Measurements from ENCODE around the gene ID4.
A peak's percentile ranks its signal among the peaks of the same experiment; 100 is the strongest.

Gene ID4

DNA sequence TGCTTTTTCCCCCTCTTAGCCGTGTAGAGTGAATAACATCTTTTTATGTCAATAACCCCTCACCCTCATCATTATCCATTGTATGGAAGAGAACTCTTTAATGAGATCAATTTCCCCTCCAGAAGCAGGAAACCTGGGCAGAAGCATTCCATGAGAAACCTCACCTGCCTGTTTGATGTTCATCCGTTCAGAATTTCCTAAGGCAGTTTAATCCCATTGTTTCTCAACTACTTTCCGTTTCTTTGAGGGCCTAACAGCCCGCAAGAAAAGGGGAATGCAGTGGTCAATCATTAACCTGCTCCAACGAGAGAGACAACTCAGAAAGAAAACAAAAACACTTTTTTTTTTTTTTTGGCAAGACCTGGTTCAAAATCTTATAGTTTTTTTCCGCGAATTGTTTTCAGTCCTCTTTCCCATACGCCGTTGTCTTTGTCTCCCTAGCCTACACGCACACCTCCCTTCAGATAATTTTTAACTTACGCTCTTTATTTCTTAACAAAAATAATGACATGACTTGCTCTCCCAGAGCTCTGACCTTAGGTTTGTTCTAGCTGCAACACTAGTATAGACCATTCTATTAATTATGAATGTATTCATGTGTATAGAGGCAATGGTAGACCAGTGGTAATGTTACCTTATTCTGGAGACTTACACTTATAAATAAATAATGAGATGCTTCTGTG, 25.6 kb upstream of the ID4 start:
- no peak overlapping the region for H3K4me3 ChIP-seq (ENCODE audit: low read depth, low read length)
- TF ChIP-seq, protein P1, sequence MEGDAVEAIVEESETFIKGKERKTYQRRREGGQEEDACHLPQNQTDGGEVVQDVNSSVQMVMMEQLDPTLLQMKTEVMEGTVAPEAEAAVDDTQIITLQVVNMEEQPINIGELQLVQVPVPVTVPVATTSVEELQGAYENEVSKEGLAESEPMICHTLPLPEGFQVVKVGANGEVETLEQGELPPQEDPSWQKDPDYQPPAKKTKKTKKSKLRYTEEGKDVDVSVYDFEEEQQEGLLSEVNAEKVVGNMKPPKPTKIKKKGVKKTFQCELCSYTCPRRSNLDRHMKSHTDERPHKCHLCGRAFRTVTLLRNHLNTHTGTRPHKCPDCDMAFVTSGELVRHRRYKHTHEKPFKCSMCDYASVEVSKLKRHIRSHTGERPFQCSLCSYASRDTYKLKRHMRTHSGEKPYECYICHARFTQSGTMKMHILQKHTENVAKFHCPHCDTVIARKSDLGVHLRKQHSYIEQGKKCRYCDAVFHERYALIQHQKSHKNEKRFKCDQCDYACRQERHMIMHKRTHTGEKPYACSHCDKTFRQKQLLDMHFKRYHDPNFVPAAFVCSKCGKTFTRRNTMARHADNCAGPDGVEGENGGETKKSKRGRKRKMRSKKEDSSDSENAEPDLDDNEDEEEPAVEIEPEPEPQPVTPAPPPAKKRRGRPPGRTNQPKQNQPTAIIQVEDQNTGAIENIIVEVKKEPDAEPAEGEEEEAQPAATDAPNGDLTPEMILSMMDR (IDR thresholded peaks at IDR 0.05; ENCODE audit: insufficient read depth, low read depth, low read length, missing control alignments): no peak
- no peak for DNase-seq (ENCODE audit: low read depth)

DNA sequence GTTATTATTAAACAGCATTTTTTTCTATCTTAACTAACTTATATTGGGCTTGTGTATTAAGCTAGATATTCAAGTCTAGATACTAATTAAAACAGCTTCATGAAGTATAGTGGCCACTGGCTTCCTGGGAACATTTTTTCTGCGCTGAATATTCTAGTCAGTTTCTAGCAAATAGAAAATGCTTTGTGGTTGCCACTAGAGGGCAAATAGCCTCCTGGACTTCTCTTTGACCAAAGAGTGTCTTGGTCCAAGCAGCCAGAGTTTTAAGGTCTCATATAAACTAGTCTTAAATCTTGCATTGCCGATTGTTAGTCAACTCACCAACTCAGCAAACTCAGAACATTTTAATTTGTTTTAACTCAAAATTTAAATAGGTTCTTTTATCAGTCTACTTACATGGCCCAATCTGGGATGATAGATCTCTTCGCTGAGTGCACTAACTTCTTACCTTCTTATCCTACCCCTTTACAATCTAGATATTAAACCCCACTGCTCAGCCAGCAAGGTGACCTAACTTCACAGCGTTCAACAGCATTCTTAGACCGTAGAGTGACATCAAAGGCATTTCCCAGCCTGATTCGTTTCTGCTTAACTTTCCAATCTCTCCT, 24.6 kb upstream of the ID4 start:
- peak; percentile 29 for DNase-seq (ENCODE audit: low read depth)
- TF ChIP-seq, protein P1 (IDR thresholded peaks at IDR 0.05; ENCODE audit: insufficient read depth, low read depth, low read length, missing control alignments): peak; percentile 45
- no peak overlapping the region for H3K4me3 ChIP-seq (ENCODE audit: low read depth, low read length)

- H3K4me3 ChIP-seq (ENCODE audit: low read depth, low read length): no peak overlapping the region
- TF ChIP-seq, protein P1 (IDR thresholded peaks at IDR 0.05; ENCODE audit: insufficient read depth, low read depth, low read length, missing control alignments): no peak
- DNase-seq (ENCODE audit: low read depth): no peak
Observed at GRCh38 chr6:19818805-19819204, 18.4 kb upstream of the ID4 start.

GRCh38 chr6:19824058-19824807, 12.9 kb upstream of the ID4 start:
- TF ChIP-seq, protein P1 (IDR thresholded peaks at IDR 0.05; ENCODE audit: insufficient read depth, low read depth, low read length, missing control alignments): no peak
- no peak overlapping the region for H3K4me3 ChIP-seq (ENCODE audit: low read depth, low read length)
- DNase-seq (ENCODE audit: low read depth): no peak

DNA sequence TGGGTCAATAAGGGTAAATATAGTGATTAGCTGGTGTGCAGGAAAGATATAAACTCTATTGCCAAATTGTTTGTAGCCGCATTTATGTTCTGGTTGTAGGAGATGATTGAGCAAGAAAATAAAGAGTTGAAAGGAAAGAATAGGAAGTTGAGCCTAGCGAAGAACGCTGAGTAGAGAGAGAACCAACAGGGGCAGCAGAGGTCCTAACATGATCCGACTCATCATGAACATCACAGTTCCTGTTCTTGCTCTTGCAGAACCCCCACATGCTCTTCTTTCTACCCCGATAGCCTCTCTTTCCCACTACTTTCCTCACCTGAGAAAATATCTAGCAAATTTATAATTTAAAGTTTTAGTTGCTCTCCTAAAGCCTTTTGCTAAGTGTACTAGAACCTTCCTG, 9.9 kb upstream of the ID4 start:
- TF ChIP-seq, protein P1 (IDR thresholded peaks at IDR 0.05; ENCODE audit: insufficient read depth, low read depth, low read length, missing control alignments): no peak
- DNase-seq (ENCODE audit: low read depth): no peak
- H3K4me3 ChIP-seq (ENCODE audit: low read depth, low read length): no peak overlapping the region

GRCh38 chr6:19827903-19828302, 9.3 kb upstream of the ID4 start:
- no peak for DNase-seq (ENCODE audit: low read depth)
- no peak overlapping the region for H3K4me3 ChIP-seq (ENCODE audit: low read depth, low read length)
- TF ChIP-seq, protein P1 (IDR thresholded peaks at IDR 0.05; ENCODE audit: insufficient read depth, low read depth, low read length, missing control alignments): no peak

Measured in GM12865 (cell line).